Measurements from ENCODE around the gene PRG3. TPM values are rescaled to one million over a fixed set of nuclear protein-coding genes. Genes with fewer than 3 reads are reported as not detected.
"Not testable (repeated sequence)": the region's sequence is repeated elsewhere in the genome, so short reads cannot be mapped to it uniquely, and the experiment has no call there.

PRG3 gene
- total RNA-seq, 1 experiment from 2014 or later: not detected

GRCh38 chr11:57361926-57362325, 19.0 kb downstream of the PRG3 start:
- TF ChIP-seq CTCF (IDR thresholded peaks at IDR 0.05) (no peak), POLR2AphosphoS5 (IDR thresholded peaks at IDR 0.05; ENCODE audit: low read depth, low read length) (no peak), SIN3A (IDR thresholded peaks at IDR 0.05; ENCODE audit: borderline replicate concordance, insufficient read depth, low read depth, low read length) (no peak), TCF7L2 (IDR thresholded peaks at IDR 0.05; ENCODE audit: low read depth, low read length) (no peak)
- TF ChIP-seq, protein P1, sequence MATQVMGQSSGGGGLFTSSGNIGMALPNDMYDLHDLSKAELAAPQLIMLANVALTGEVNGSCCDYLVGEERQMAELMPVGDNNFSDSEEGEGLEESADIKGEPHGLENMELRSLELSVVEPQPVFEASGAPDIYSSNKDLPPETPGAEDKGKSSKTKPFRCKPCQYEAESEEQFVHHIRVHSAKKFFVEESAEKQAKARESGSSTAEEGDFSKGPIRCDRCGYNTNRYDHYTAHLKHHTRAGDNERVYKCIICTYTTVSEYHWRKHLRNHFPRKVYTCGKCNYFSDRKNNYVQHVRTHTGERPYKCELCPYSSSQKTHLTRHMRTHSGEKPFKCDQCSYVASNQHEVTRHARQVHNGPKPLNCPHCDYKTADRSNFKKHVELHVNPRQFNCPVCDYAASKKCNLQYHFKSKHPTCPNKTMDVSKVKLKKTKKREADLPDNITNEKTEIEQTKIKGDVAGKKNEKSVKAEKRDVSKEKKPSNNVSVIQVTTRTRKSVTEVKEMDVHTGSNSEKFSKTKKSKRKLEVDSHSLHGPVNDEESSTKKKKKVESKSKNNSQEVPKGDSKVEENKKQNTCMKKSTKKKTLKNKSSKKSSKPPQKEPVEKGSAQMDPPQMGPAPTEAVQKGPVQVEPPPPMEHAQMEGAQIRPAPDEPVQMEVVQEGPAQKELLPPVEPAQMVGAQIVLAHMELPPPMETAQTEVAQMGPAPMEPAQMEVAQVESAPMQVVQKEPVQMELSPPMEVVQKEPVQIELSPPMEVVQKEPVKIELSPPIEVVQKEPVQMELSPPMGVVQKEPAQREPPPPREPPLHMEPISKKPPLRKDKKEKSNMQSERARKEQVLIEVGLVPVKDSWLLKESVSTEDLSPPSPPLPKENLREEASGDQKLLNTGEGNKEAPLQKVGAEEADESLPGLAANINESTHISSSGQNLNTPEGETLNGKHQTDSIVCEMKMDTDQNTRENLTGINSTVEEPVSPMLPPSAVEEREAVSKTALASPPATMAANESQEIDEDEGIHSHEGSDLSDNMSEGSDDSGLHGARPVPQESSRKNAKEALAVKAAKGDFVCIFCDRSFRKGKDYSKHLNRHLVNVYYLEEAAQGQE (IDR thresholded peaks at IDR 0.05; ENCODE audit: insufficient read depth in 1 of 2, low read depth in 2 of 2, low read length in 1 of 2): no peak
- no peaks in the 10 kb centered on the region for H3K36me3 ChIP-seq (ENCODE audit: control insufficient read depth, insufficient read depth, low read length)
- CTCF ChIA-PET: no interaction called here
- no peak overlapping the region for H3K27ac ChIP-seq (ENCODE audit: low read length)
- H3K4me1 ChIP-seq (ENCODE audit: control insufficient read depth, insufficient read depth, low read length): 0 out of 2 replicates have a peak, but pooled peaks cover 7% of the 10 kb centered on the region
- DNase-seq (ENCODE audit: low read depth, low spot score) (no peak), ATAC-seq (no peak)
- no peak overlapping the region for H3K4me3 ChIP-seq (ENCODE audit: low read depth in 2 of 2, low read length in 2 of 2)
- intact Hi-C loops (cut with micrococcal nuclease; ENCODE audit: unreplicated experiment) (no loop called here), in situ Hi-C loops (cut with HindIII; ENCODE audit: low pct_unique_long_range_greater_than_20kb, low sequenced_read_pairs) (no loop called here)
- BruUV-seq (replicated peaks): no TSS peak
- POLR2A ChIA-PET: interaction anchor here (0.5 kb wide), 1 partner anchor 282 kb away, joined by 5 read pairs; no protein-coding TSS in a partner anchor
- no peaks in the 10 kb centered on the region for H3K9me3 ChIP-seq (ENCODE audit: control insufficient read depth, insufficient read depth, low read depth, low read length)
- no peaks in the 10 kb centered on the region; the same call in 1 of the 2 replicates for H3K27me3 ChIP-seq (ENCODE audit: control insufficient read depth, insufficient read depth, low read length)

- CTCF ChIA-PET: interaction anchor here (0.7 kb wide), 1 partner anchor 97 kb away, joined by 3 read pairs; no protein-coding TSS in a partner anchor
- DNase-seq (ENCODE audit: low read depth, low spot score); H3K4me1 ChIP-seq (ENCODE audit: control insufficient read depth, insufficient read depth, low read length); POLR2A ChIA-PET; H3K4me3 ChIP-seq (ENCODE audit: low read depth in 2 of 2, low read length in 2 of 2); ATAC-seq; BruUV-seq (replicated peaks); H3K27me3 ChIP-seq (ENCODE audit: control insufficient read depth, insufficient read depth, low read length); intact Hi-C loops (cut with micrococcal nuclease; ENCODE audit: unreplicated experiment); H3K27ac ChIP-seq (ENCODE audit: low read length); H3K36me3 ChIP-seq (ENCODE audit: control insufficient read depth, insufficient read depth, low read length); in situ Hi-C loops (cut with HindIII; ENCODE audit: low pct_unique_long_range_greater_than_20kb, low sequenced_read_pairs); H3K9me3 ChIP-seq (ENCODE audit: control insufficient read depth, insufficient read depth, low read depth, low read length): not testable (repeated sequence)
These were observed 19.5 kb downstream of the PRG3 start for GRCh38 chr11:57361420-57361819.

- Histone ChIP-seq H3K9me3 (ENCODE audit: control insufficient read depth, insufficient read depth, low read depth, low read length) (no peaks in the 10 kb centered on the region), H3K36me3 (ENCODE audit: control insufficient read depth, insufficient read depth, low read length) (no peaks in the 10 kb centered on the region), H3K4me1 (ENCODE audit: control insufficient read depth, insufficient read depth, low read length) (0 out of 2 replicates have a peak, but pooled peaks cover 7% of the 10 kb centered on the region), H3K27ac (ENCODE audit: low read length) (no peak overlapping the region), H3K4me3 (ENCODE audit: low read depth in 2 of 2, low read length in 2 of 2) (no peak overlapping the region), H3K27me3 (ENCODE audit: control insufficient read depth, insufficient read depth, low read length) (no peaks in the 10 kb centered on the region; the same call in 1 of the 2 replicates)
- in situ Hi-C loops (cut with HindIII; ENCODE audit: low pct_unique_long_range_greater_than_20kb, low sequenced_read_pairs): no loop called here
- ATAC-seq (no peak), DNase-seq (ENCODE audit: low read depth, low spot score) (no peak)
- intact Hi-C loops (cut with micrococcal nuclease; ENCODE audit: unreplicated experiment): no loop called here
- no TSS peak for BruUV-seq (replicated peaks)
- POLR2A ChIA-PET: no interaction called here
- CTCF ChIA-PET: interaction anchor here (0.7 kb wide), 3 partner anchors 11 to 97 kb away, joined by 3 to 5 read pairs (median 3); no protein-coding TSS in a partner anchor
- TF ChIP-seq TCF7L2 (IDR thresholded peaks at IDR 0.05; ENCODE audit: low read depth, low read length): no peak
- TF ChIP-seq, protein P1 (IDR thresholded peaks at IDR 0.05; ENCODE audit: insufficient read depth in 1 of 2, low read depth in 2 of 2, low read length in 1 of 2): no peak
- no peak for TF ChIP-seq POLR2AphosphoS5 (IDR thresholded peaks at IDR 0.05; ENCODE audit: low read depth, low read length)
- TF ChIP-seq CTCF (IDR thresholded peaks at IDR 0.05): no peak
- no peak for TF ChIP-seq SIN3A (IDR thresholded peaks at IDR 0.05; ENCODE audit: borderline replicate concordance, insufficient read depth, low read depth, low read length)
These were observed 20.0 kb downstream of the PRG3 start for GRCh38 chr11:57360991-57361390.

Data from Panc1 (cell line).